HG02981 (cell line): ENCODE data around the gene MUC5B.
"Not testable (repeated sequence)": the region's sequence is repeated elsewhere in the genome, so short reads cannot be mapped to it uniquely, and the experiment has no call there.

Experiments used
- ATAC-seq: cut with Tn5 transposase; IDR thresholded peaks from one replicate; pipeline ENCODE4 v1.9.1; 2021; ENCODE audit warnings: mild to moderate bottlenecking, moderate library complexity; ENCODE audit not compliant: unreplicated experiment

The MUC5B gene

GRCh38 chr11:1222491-1223345, at the start of gene MUC5B:
Gene MUC5B, plus strand, starts transcription at chr11:1223066. Its CDS starts 58 bp downstream, at chr11:1223124.
- ATAC-seq, result no peak

- not testable (repeated sequence) for ATAC-seq
Observed at GRCh38 chr11:1173396-1173795, 49.5 kb upstream of the MUC5B start.

GRCh38 chr11:1174441-1175370, 48.2 kb upstream of the MUC5B start:
- no peak for ATAC-seq

- ATAC-seq, result no peak
Observed at GRCh38 chr11:1175461-1176223, 47.2 kb upstream of the MUC5B start.

- ATAC-seq, result no peak
Observed at GRCh38 chr11:1176224-1177019, 46.4 kb upstream of the MUC5B start.

GRCh38 chr11:1177020-1177770, 45.7 kb upstream of the MUC5B start:
- no peak for ATAC-seq

GRCh38 chr11:1177771-1178090, 45.1 kb upstream of the MUC5B start:
- ATAC-seq, result no peak

GRCh38 chr11:1178201-1178885, 44.5 kb upstream of the MUC5B start:
- no peak for ATAC-seq

- ATAC-seq, result no peak
Observed at GRCh38 chr11:1178906-1179305, 44.0 kb upstream of the MUC5B start.

- no peak for ATAC-seq
Observed at GRCh38 chr11:1179641-1180040, 43.2 kb upstream of the MUC5B start.

GRCh38 chr11:1180171-1180570, 42.7 kb upstream of the MUC5B start:
- ATAC-seq, result no peak

GRCh38 chr11:1180947-1181391, 41.9 kb upstream of the MUC5B start:
- ATAC-seq, result no peak

GRCh38 chr11:1181420-1181819, 41.4 kb upstream of the MUC5B start:
- no peak for ATAC-seq

GRCh38 chr11:1181853-1182535, 40.9 kb upstream of the MUC5B start:
- ATAC-seq, result no peak

- ATAC-seq, result not testable (repeated sequence)
Observed at GRCh38 chr11:1184139-1184538, 38.7 kb upstream of the MUC5B start.

- not testable (repeated sequence) for ATAC-seq
Observed at GRCh38 chr11:1188451-1189130, 34.3 kb upstream of the MUC5B start.

GRCh38 chr11:1189816-1190215, 33.0 kb upstream of the MUC5B start:
- ATAC-seq, result not testable (repeated sequence)
